Osteocyte (in vitro differentiated cells): ENCODE data around the gene ARHGAP5. TPM values are rescaled to one million over a fixed set of nuclear protein-coding genes. Genes with fewer than 3 reads are reported as not detected.

Experiments
- DNase-seq: peaks from one replicate; pipeline ENCODE4 v3.0.0; 2021; ENCODE audit warnings: mixed read lengths; ENCODE audit not compliant: unreplicated experiment; ENCODE audit errors: extremely low spot score
- H3K27ac Mint-ChIP-seq: one replicate; pipeline ENCODE4 v1.8.0; 2021; ENCODE audit warnings: mild to moderate bottlenecking, mixed read lengths; ENCODE audit not compliant: unreplicated experiment
- H3K27me3 Mint-ChIP-seq: one replicate; pipeline ENCODE4 v1.8.0; 2021; ENCODE audit warnings: mixed read lengths; ENCODE audit not compliant: unreplicated experiment
- H3K36me3 Mint-ChIP-seq: one replicate; pipeline ENCODE4 v1.8.0; 2021; ENCODE audit warnings: mixed read lengths; ENCODE audit not compliant: unreplicated experiment
- H3K4me1 Mint-ChIP-seq: one replicate; pipeline ENCODE4 v1.8.0; 2021; ENCODE audit warnings: mixed read lengths; ENCODE audit not compliant: unreplicated experiment
- H3K4me3 Mint-ChIP-seq: one replicate; pipeline ENCODE4 v1.8.0; 2021; ENCODE audit warnings: mild to moderate bottlenecking, moderate library complexity, mixed read lengths; ENCODE audit not compliant: unreplicated experiment
- H3K9me3 Mint-ChIP-seq: one replicate; pipeline ENCODE4 v1.8.0; 2021; ENCODE audit warnings: mixed read lengths; ENCODE audit not compliant: unreplicated experiment
- CTCF ChIP-seq: fragments of 200-600 bp; sonication (generic); IDR thresholded peaks from 2 replicates; pipeline ENCODE4 v1.5.0; 2021; ENCODE audit warnings: antibody characterized with exemption, mild to moderate bottlenecking, moderate library complexity
- total RNA-seq: library from RNA; stranded (reverse); gene quantifications from 2 replicates; pipeline ENCODE4 v1.2.1, GENCODE V29; 2021

Gene ARHGAP5
- total RNA-seq, 1 donor from 2014 or later, result 87.1 TPM

GRCh38 chr14:32038876-32039275 lies 38.2 kb upstream of the ARHGAP5 start:
- Mint-ChIP-seq H3K36me3 (no peaks in the 10 kb centered on the region), H3K9me3 (no peaks in the 10 kb centered on the region), H3K27me3 (peaks cover 12% of the 10 kb centered on the region), H3K4me3 (no peak overlapping the region), H3K4me1 (peaks cover 2% of the 10 kb centered on the region), H3K27ac (no peak overlapping the region)
- DNase-seq, result no peak
- no peak for TF ChIP-seq CTCF

GRCh38 chr14:32039401-32040030 lies 37.6 kb upstream of the ARHGAP5 start:
- H3K27me3 Mint-ChIP-seq, result peaks cover 15% of the 10 kb centered on the region
- DNase-seq, result no peak
- no peak overlapping the region for H3K27ac Mint-ChIP-seq
- no peak overlapping the region for H3K4me3 Mint-ChIP-seq
- peaks cover 2% of the 10 kb centered on the region for H3K4me1 Mint-ChIP-seq
- no peak for TF ChIP-seq CTCF
- no peaks in the 10 kb centered on the region for H3K36me3 Mint-ChIP-seq
- H3K9me3 Mint-ChIP-seq, result no peaks in the 10 kb centered on the region

- Mint-ChIP-seq H3K4me1 (peaks cover 2% of the 10 kb centered on the region), H3K4me3 (no peak overlapping the region), H3K27me3 (peaks cover 12% of the 10 kb centered on the region), H3K9me3 (no peaks in the 10 kb centered on the region), H3K36me3 (no peaks in the 10 kb centered on the region), H3K27ac (no peak overlapping the region)
- TF ChIP-seq CTCF, result no peak
- DNase-seq, result no peak
These were observed 33.5 kb upstream of the ARHGAP5 start for GRCh38 chr14:32043624-32044023.

- Mint-ChIP-seq H3K27ac (no peak overlapping the region), H3K9me3 (no peaks in the 10 kb centered on the region), H3K27me3 (peaks cover 12% of the 10 kb centered on the region), H3K36me3 (no peaks in the 10 kb centered on the region), H3K4me1 (no peaks in the 10 kb centered on the region), H3K4me3 (no peak overlapping the region)
- no peak for TF ChIP-seq CTCF
- no peak for DNase-seq
These were observed 32.6 kb upstream of the ARHGAP5 start for GRCh38 chr14:32044454-32044853.

GRCh38 chr14:32047791-32048190 lies 29.3 kb upstream of the ARHGAP5 start:
- no peak for TF ChIP-seq CTCF
- Mint-ChIP-seq H3K4me3 (no peak overlapping the region), H3K27me3 (peaks cover 7% of the 10 kb centered on the region), H3K27ac (no peak overlapping the region), H3K4me1 (no peaks in the 10 kb centered on the region), H3K36me3 (no peaks in the 10 kb centered on the region), H3K9me3 (no peaks in the 10 kb centered on the region)
- DNase-seq, result no peak
